Liver (tissue), 9 donors: Measurements from ENCODE around the gene AGBL4. TPM values are rescaled to one million over a fixed set of nuclear protein-coding genes. Genes with fewer than 3 reads are reported as not detected.

Source experiments
- DNase-seq: peaks from one replicate; pipeline ENCODE4 v3.0.0-alpha.2; 2017; ENCODE audit warnings: low spot score
- H3K27ac ChIP-seq, 2 donors: one replicate each; pipeline ENCODE4 v1.7.0; 2013; ENCODE audit warnings: inconsistent platforms in 2 of 2, low read length in 2 of 2, control low read depth in 1 of 2, low read depth in 1 of 2, mild to moderate bottlenecking in 1 of 2
- H3K27me3 ChIP-seq, 4 donors: one replicate each; pipeline versions ENCODE4 v1.6.1 to v1.7.0; 2013; ENCODE audit warnings: low read length in 3 of 4, inconsistent platforms in 1 of 4, mild to moderate bottlenecking in 1 of 4, moderate library complexity in 1 of 4; ENCODE audit not compliant: control insufficient read depth in 4 of 4, insufficient read depth in 4 of 4
- H3K36me3 ChIP-seq, 4 donors: one replicate each; pipeline versions ENCODE4 v1.6.1 to v1.7.0; 2013; ENCODE audit warnings: low read length in 3 of 4, mild to moderate bottlenecking in 3 of 4, low read depth in 1 of 4, moderate library complexity in 1 of 4; ENCODE audit not compliant: control insufficient read depth in 4 of 4, insufficient read depth in 3 of 4
- H3K4me1 ChIP-seq, 4 donors: one replicate each; pipeline versions ENCODE4 v1.6.1 to v1.7.0; 2013; ENCODE audit warnings: low read length in 3 of 4, mild to moderate bottlenecking in 3 of 4, moderate library complexity in 1 of 4; ENCODE audit not compliant: control insufficient read depth in 4 of 4, insufficient read depth in 4 of 4
- H3K4me3 ChIP-seq, 3 donors: one replicate each; pipeline versions ENCODE4 v1.6.1 to v1.7.0; 2013; ENCODE audit warnings: low read length in 3 of 3, control low read depth in 1 of 3, low read depth in 1 of 3, mild to moderate bottlenecking in 1 of 3
- H3K9ac ChIP-seq, 2 donors: one replicate each; pipeline ENCODE4 v1.7.0; 2013; ENCODE audit warnings: low read length in 2 of 2, mild to moderate bottlenecking in 2 of 2, moderate library complexity in 2 of 2, control low read depth in 1 of 2, low read depth in 1 of 2
- H3K9me3 ChIP-seq, 4 donors: one replicate each; pipeline versions ENCODE4 v1.6.1 to v1.7.0; 2013; ENCODE audit warnings: low read length in 3 of 4; ENCODE audit not compliant: control insufficient read depth in 4 of 4
- ATF3 ChIP-seq: IDR thresholded peaks from 2 replicates; pipeline ENCODE4 v1.6.1; 2016; ENCODE audit warnings: antibody characterized with exemption
- CTCF ChIP-seq: fragments of 150-350 bp; IDR thresholded peaks from 2 replicates; pipeline ENCODE4 v1.5.1; 2017; ENCODE audit warnings: improper control_type of control experiment, low read depth, low read length; ENCODE audit not compliant: missing input control
- EGR1 ChIP-seq, 2 donors: IDR thresholded peaks; 2 replicates each; pipeline ENCODE4 v1.6.1; 2016 to 2018; ENCODE audit warnings: antibody characterized with exemption in 2 of 2, low read depth in 2 of 2
- FOXA1 ChIP-seq: IDR thresholded peaks from 2 replicates; pipeline ENCODE4 v1.6.1; 2016; ENCODE audit warnings: antibody characterized with exemption
- FOXA2 ChIP-seq: IDR thresholded peaks from 2 replicates; pipeline ENCODE4 v1.6.1; 2016; ENCODE audit warnings: antibody characterized with exemption
- GABPA ChIP-seq, 2 donors: IDR thresholded peaks in 1 of 2; conservative IDR thresholded peaks in 1 of 2; 2 replicates each; pipeline ENCODE4 v1.6.1; 2016; ENCODE audit warnings: antibody characterized with exemption in 2 of 2, mild to moderate bottlenecking in 1 of 2, moderate library complexity in 1 of 2
- HNF4A ChIP-seq, 2 donors: conservative IDR thresholded peaks; 2 replicates each; pipeline ENCODE4 v1.6.1; 2016; ENCODE audit warnings: antibody characterized with exemption in 2 of 2, mild to moderate bottlenecking in 2 of 2
- HNF4G ChIP-seq: IDR thresholded peaks from 2 replicates; pipeline ENCODE4 v1.6.1; 2016; ENCODE audit warnings: antibody characterized with exemption
- JUND ChIP-seq, 2 donors: IDR thresholded peaks; 2 replicates each; pipeline ENCODE4 v1.6.1; 2016; ENCODE audit warnings: antibody characterized with exemption in 2 of 2
- MAX ChIP-seq: IDR thresholded peaks from 2 replicates; pipeline ENCODE4 v1.6.1; 2016; ENCODE audit warnings: antibody characterized with exemption
- NR2F2 ChIP-seq: IDR thresholded peaks from 2 replicates; pipeline ENCODE4 v1.6.1; 2016; ENCODE audit warnings: antibody characterized with exemption
- RAD21 ChIP-seq, 2 donors: IDR thresholded peaks; 2 replicates each; pipeline ENCODE4 v1.6.1; 2016; ENCODE audit warnings: antibody characterized with exemption in 2 of 2, mild to moderate bottlenecking in 2 of 2
- RXRA ChIP-seq, 2 donors: IDR thresholded peaks; 2 replicates each; pipeline ENCODE4 v1.6.1; 2017 to 2018; ENCODE audit warnings: antibody characterized with exemption in 2 of 2, mild to moderate bottlenecking in 1 of 2
- SP1 ChIP-seq: IDR thresholded peaks from 2 replicates; pipeline ENCODE4 v1.6.1; 2018; ENCODE audit warnings: antibody characterized with exemption, mild to moderate bottlenecking
- TAF1 ChIP-seq: conservative IDR thresholded peaks from 2 replicates; pipeline ENCODE4 v1.6.1; 2016; ENCODE audit warnings: antibody characterized with exemption, mild to moderate bottlenecking
- YY1 ChIP-seq: IDR thresholded peaks from 2 replicates; pipeline ENCODE4 v1.6.1; 2016; ENCODE audit warnings: antibody characterized with exemption, mild to moderate bottlenecking
- ZBTB33 ChIP-seq: IDR thresholded peaks from 2 replicates; pipeline ENCODE4 v1.6.1; 2016; ENCODE audit warnings: antibody characterized with exemption
- WGBS: extraction: QIAGEN DNeasy Blood & Tissue Kit; methylation state at CpG from one replicate; pipeline ENCODE4 v1.1.7; 2013; 5-methylcytosine and 5-hydroxymethylcytosine counted together
- polyA plus RNA-seq, 2 donors: library from polyadenylated mRNA; stranded (reverse) in 1 of 2; unstranded in 1 of 2; fragments of 200-250 nt in 1 of 2; fragments of >200 nt in 1 of 2; fragmentation: Nextera tagmentation in 1 of 2; extraction: Ambion mirVana in 1 of 2; gene quantifications; one replicate each; pipeline versions ENCODE4 v1.2.1 to v1.2.3, GENCODE V29; 2013 to 2015
- total RNA-seq, 2 donors: library from RNA; depleted of rRNA; stranded (reverse); fragments of >200 nt; gene quantifications; one replicate each; pipeline ENCODE4 v1.2.3, GENCODE V29; 2014
- TF ChIP-seq, protein P1 (sequence below): IDR thresholded peaks from 2 replicates; pipeline ENCODE4 v1.6.1; 2016; ENCODE audit warnings: antibody characterized with exemption, mild to moderate bottlenecking
- donor health status: healthy.
- donor health status: healthy.
- donor health status: healthy.
- donor health status: healthy.
- donor health status: healthy.

Gene AGBL4
- total and polyA plus RNA-seq, 4 donors: 0.75 to 0.76 TPM; not detected in 2

DNA sequence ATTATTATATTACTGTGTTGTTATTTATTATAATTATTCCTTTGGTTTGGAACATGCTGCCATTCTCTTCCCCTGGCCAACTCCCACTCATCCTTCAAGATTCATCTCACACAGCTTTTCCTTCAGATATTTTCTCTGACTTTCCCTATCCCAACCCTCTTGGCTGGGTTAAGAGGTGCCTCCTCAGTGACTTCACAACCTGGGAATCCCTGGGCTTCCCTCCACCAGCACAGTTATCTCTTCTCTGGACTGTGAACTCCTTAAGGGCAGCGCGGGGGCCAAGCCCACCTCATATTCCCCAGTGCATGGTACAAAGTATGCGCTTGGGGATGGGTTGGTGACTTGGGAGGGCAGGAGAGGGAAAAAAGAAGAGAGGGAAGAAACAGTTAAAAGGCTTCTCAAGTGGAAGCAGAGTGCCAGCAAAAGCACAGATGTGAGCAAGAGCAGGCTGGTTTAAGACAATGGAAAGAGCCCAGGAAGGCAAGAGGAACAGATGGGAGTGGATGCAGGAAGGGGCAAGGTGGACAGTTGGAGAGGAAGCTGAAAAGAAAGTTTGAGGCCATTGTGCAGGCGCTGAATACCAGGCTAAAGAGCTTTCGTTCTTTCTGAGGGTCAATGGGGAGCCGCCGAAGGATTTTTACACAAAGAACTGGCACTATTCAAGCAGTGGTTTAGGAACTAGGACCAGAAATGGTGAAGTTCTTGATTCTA, 1379.4 kb downstream of the AGBL4 start:
- H3K4me1 ChIP-seq: peaks cover 0 to 6% (median 0%) of the 10 kb centered on the region in 4 donors
- no peak overlapping the region for H3K27ac ChIP-seq
- H3K9me3 ChIP-seq: no peaks in the 10 kb centered on the region
- H3K36me3 ChIP-seq: no peaks in the 10 kb centered on the region
- H3K27me3 ChIP-seq: no peaks in the 10 kb centered on the region
- no peak for DNase-seq
- no peak overlapping the region for H3K4me3 ChIP-seq
- TF ChIP-seq NR2F2: no peak
- TF ChIP-seq TAF1: no peak
- TF ChIP-seq ZBTB33: no peak
- TF ChIP-seq HNF4G: no peak
- TF ChIP-seq GABPA (IDR thresholded peaks at IDR 0.05 in 1 of 2, conservative IDR thresholded peaks at IDR 0.05 in 1 of 2): no peak
- no peak for TF ChIP-seq CTCF
- no peak for TF ChIP-seq HNF4A (conservative IDR thresholded peaks at IDR 0.05)
- no peak for TF ChIP-seq YY1
- no peak for TF ChIP-seq FOXA2
- TF ChIP-seq ATF3: no peak
- no peak for TF ChIP-seq FOXA1
- no peak for TF ChIP-seq SP1
- no peak for TF ChIP-seq MAX
- no peak for TF ChIP-seq RXRA (IDR thresholded peaks at IDR 0.05)
- no peak for TF ChIP-seq EGR1 (IDR thresholded peaks at IDR 0.05; ENCODE audit: low read depth in 2 of 2)
- TF ChIP-seq RAD21 (IDR thresholded peaks at IDR 0.05): no peak
- no peak for TF ChIP-seq JUND (IDR thresholded peaks at IDR 0.05)
- TF ChIP-seq, protein P1, sequence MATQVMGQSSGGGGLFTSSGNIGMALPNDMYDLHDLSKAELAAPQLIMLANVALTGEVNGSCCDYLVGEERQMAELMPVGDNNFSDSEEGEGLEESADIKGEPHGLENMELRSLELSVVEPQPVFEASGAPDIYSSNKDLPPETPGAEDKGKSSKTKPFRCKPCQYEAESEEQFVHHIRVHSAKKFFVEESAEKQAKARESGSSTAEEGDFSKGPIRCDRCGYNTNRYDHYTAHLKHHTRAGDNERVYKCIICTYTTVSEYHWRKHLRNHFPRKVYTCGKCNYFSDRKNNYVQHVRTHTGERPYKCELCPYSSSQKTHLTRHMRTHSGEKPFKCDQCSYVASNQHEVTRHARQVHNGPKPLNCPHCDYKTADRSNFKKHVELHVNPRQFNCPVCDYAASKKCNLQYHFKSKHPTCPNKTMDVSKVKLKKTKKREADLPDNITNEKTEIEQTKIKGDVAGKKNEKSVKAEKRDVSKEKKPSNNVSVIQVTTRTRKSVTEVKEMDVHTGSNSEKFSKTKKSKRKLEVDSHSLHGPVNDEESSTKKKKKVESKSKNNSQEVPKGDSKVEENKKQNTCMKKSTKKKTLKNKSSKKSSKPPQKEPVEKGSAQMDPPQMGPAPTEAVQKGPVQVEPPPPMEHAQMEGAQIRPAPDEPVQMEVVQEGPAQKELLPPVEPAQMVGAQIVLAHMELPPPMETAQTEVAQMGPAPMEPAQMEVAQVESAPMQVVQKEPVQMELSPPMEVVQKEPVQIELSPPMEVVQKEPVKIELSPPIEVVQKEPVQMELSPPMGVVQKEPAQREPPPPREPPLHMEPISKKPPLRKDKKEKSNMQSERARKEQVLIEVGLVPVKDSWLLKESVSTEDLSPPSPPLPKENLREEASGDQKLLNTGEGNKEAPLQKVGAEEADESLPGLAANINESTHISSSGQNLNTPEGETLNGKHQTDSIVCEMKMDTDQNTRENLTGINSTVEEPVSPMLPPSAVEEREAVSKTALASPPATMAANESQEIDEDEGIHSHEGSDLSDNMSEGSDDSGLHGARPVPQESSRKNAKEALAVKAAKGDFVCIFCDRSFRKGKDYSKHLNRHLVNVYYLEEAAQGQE: no peak
- whole genome bisulfite sequencing: 94% methylated on average over 7 of the region's 7 CpGs
- H3K9ac ChIP-seq: no peak overlapping the region
